ENCODE measurements around the gene MAGEA11.
"Not testable (repeated sequence)": the region's sequence is repeated elsewhere in the genome, so short reads cannot be mapped to it uniquely, and the experiment has no call there.

MAGEA11 gene, protein sequence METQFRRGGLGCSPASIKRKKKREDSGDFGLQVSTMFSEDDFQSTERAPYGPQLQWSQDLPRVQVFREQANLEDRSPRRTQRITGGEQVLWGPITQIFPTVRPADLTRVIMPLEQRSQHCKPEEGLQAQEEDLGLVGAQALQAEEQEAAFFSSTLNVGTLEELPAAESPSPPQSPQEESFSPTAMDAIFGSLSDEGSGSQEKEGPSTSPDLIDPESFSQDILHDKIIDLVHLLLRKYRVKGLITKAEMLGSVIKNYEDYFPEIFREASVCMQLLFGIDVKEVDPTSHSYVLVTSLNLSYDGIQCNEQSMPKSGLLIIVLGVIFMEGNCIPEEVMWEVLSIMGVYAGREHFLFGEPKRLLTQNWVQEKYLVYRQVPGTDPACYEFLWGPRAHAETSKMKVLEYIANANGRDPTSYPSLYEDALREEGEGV

DNA sequence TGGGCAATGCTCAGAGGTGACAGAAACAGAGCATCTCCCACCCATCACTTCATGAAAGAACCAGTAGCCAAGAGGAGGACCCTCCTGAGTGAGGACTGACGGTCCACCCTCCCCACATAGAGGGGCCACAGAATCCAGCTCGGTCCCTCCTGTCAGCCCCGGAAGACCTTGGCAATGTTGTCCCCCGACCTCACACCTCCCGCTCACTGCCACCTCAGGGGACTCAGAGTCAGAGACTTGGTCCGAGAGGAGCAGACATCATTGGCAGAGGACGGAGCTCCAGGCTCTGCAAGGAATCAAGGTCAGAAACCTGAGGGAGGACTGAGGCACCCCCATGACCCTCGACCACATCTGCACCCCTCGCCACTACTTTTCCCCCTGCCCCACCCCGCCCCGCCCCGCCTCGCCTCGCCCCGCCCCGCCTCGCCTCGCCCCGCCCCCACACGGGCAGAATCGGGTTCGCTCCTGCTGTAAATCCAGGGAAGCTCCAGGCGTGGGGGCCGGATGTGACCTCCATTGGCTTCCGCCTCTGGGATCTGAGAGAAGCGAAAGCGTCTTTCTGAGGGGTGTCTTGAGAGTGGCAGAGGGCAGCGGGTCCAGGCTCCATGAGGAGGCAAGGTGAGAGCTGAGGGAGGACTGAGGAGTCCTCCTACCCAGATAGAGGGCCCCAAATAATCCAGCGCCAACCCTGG lies at the start of gene MAGEA11:
MAGEA11 (plus strand) TSS at position 516 of the 692 bp plus-strand sequence. CDS start 1,100 bp downstream, outside the sequence.
- no peak for DNase-seq (ENCODE audit: low spot score)

DNA sequence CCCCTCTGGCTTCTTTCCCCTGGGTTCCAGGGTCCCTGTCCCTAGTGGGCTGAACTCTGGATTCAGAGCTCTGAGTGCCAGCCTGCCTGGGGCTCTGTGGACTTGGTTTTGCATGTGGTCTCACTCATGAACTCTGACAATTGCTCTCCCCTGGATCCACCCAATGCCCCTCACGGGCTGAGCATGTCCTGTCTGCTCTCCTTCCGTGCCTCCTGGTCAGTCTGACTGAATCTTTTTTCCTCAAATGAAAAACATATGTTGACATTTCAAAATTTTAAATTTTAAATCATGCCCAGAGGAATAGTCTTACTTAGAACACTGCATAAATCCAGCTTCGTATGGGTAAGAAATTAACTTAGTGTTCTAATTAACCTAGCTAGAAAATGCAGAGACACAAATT lies 36.8 kb upstream of the MAGEA11 start:
- not testable (repeated sequence) for DNase-seq (ENCODE audit: low spot score)

DNA sequence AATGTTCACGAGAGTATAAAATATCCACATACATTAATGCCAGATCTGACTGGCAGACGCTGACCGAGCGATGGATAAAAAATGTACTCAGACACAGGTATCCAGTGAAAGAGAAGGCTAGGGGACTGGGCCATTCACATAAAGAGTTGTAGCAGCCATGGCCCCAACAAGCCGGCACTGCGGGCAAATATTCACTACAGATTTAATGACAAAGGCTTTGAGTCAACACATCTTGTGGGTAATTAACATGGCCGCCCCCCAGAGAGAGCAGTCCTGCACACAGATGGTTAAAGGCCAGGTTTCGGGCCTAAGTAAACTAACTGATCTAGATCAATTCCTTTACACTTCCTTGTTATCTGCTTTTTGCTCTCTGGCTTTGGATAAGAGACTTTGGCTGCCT lies 36.3 kb upstream of the MAGEA11 start:
- not testable (repeated sequence) for DNase-seq (ENCODE audit: low spot score)

DNA sequence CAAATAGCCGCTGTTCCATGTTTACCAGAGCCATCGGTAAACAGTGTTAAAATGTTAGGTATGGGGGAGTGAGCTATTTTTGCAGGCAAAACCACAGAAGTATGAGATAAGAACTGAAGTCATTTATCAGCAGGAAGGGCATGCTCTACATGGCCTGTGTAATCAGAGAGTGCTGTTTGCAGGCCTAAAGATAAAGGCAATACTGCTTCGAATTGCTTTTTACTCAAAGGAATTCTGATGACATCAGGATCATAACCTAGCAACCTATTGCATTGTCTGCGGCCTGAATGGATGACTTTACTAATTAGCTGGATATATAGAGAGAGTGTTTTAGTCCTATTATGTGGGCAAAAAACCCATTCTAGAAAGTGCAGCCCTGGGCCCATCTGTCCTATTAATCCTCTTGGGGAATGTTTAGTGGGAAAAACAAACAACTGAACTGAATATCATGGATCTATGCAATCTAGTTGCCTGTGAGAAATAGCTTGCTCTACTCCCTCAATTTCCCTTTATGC lies 32.6 kb upstream of the MAGEA11 start:
- DNase-seq (ENCODE audit: low spot score), result not testable (repeated sequence)

DNA sequence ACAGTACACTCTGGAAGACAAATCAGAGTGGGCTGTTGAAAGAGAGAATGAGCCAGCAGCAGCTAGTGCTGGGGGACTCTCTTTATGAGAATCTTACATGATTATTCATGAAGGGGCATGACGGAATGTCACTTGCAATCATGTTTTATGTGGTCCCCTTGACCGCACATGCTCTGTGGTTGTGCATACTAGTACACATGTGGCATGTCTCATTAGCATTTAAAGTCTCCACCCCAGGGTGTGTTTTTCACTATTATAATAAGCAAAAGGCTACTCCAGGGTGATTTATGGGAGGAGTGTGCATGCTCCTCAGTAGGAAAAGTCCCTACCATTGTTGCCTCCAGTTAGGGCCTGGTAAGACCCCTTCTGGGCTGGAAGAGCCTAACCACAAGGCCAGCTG lies 30.7 kb upstream of the MAGEA11 start:
- no peak for DNase-seq (ENCODE audit: low spot score)

DNA sequence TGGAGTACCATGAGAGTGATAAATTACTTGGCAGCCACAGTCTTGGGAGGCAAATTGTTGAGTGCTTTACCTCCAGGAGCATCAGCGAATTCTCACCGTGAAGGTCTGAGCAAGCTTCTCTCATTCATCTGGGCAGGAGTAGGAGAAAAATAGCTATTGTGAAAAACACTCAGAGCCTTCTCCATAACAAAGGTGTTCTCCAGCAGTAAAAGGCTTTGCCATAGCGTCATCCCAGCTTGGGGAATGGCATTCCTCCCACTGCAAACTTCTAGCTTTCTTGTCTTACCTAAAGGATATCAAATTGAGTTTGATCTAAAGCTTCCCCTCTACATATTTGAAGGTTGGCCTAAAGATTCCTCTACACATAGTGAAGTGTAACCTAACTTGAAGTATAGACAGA lies 29.8 kb upstream of the MAGEA11 start:
- DNase-seq (ENCODE audit: low spot score), result no peak

DNA sequence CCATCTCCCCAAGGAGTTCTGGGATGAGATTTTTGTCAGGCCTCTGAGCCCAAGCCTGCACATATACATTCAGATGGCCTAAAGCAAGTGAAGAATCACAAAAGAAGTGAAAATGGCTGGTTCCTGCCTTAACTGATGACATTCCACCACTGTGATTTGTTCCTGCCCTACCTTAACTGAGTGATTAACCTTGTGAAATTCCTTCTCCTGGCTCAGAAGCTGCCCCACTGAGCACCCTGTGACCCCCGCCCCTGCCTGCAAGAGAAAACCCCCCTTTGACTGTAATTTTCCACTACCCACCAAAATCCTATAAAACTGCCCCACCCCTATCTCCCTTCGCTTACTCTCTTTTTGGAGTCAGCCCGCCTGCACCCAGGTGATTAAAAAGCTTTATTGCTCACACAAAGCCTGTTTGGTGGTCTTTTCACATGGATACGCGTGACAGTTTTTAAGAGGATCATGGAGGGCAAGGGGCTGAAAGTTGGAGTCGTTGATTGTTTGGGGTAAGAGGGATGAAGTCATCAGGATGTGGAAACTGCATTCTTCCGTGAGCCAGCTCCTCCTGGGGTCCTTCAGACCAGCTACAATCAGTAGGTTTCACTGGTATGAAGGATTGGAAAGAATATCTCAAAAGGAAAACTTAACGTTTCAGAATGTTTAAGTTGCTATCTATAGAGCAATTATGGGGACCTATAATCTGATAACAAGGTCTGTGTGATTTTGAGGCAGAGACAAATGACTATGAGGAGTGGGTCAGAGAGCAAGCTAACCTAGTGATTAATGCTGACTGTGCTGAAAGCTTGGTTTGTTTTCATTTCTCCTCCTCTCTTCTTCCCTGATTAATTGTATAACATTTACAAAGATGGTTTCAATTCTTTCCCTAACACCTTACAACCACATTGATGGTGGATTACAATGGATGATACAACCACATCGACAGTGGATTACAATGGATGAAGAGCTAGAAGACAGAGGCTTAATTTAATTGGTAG lies 28.6 kb upstream of the MAGEA11 start:
- DNase-seq (ENCODE audit: low spot score), result no peak

DNA sequence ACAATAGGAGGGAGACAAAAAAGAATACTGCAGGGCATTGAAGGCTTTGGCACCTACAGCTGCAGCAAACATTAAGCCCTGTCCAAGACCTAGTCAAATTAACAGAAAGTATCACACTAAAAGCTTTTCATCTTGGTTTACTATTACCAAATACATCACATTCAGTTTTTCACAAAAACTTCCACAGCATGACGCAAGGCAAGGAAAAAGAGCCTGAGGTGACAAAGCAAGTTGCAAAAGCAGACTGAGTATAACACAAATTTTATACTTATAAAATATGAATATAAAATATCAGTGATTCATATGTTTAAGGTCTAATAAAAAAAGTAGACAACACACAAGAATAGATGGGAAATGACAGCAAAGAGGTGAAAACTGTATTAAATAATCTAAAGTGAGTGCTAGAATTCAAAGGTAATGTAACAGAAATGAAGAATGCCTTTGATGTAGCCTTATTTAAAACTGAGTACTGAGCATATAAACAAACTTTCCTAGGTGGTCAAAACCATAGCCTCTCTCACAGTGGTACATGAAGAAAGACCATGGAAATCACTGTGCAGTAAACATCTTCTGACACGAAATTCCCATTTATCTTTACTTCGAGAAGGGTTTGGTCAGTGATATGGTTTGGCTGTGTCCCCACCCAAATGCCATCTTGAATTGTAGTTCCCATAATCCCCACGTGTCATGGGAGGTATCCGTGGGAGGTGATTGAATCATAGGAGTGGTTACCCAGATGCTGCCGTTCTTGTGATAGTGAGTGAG lies 27.7 kb upstream of the MAGEA11 start:
- no peak for DNase-seq (ENCODE audit: low spot score)

DNA sequence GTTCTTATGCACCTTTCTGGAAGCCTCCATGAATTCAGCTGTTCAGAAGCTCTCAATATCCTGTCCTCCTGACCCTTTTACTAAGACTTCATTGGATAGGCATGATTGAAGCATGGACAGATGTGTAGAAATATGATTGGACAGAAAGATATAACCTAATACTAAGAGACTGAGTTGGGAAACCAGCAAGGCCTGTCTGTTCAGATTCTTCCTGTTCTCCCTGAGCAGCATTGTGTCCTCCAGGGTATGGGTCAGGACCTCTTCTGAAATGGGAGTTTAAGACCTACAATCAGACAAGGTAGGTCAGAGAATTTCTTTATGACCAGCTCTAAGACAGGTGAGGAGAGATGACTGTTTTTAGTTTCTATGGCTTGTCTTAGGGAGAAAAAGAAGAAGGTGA lies 23.9 kb upstream of the MAGEA11 start:
- no peak for DNase-seq (ENCODE audit: low spot score)

DNA sequence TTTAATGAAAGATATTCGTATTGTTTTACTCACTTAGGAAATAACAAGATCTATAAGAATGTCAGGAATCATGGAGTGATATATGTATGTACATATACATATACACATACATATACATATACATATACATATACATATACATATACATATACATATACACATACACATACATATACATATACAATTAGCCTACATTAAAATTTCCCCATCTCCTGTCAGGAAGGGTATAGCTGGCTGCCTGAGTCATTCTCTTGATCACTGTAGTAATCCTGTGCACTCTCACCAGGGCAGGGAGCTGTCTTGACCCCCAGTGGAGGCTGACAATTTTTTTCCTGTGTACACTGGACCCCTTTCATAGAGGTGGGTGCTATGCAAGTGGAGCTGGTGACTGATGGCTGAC lies 23.3 kb upstream of the MAGEA11 start:
- DNase-seq (ENCODE audit: low spot score), result no peak

DNA sequence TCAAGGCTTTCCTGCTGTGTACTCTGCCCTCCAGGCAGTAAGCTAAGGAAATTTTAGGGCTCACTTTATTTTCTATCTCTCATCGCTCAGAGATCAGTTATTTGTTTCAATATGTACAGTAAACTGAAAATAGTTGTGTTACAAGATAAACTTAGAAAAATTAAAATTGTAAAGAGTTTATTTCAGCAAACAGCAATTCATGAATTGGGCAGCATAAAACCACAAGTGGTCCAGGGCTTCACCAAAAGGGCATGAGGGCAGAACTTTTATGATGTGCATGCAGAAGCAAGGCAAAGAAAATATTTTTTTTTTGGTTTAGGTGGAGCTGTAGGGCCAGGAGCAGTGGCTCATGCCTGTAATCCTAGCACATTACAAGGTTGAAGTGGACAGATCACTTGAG lies 20.1 kb upstream of the MAGEA11 start:
- no peak for DNase-seq (ENCODE audit: low spot score)

DNA sequence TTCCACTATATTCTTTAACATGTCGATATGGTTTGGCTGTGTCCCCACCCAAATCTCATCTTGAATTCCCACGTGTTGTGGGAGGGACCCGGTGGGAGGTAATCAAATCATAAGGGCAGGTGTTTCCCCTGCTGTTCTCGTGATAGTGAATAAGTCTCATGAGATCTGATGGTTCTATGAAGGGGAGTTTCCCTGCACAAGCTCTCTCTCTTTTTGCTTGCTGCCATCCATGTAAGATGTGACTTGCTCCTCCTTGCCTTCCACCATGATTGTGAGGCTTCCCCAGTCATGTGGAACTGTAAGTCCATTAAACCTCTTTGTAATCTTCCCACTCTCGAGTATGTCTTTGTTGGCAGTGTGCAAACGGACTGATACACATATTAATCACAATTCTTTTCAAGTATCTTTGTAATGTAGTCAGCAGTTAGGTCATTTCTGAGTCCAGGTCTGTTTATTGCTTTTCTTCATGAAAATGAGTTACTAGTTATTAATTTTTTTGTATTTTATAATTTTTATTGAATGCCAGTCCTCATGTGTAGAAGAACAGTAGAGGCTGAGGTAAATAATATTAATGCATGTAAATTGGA lies 19.1 kb upstream of the MAGEA11 start:
- not testable (repeated sequence) for DNase-seq (ENCODE audit: low spot score)

DNA sequence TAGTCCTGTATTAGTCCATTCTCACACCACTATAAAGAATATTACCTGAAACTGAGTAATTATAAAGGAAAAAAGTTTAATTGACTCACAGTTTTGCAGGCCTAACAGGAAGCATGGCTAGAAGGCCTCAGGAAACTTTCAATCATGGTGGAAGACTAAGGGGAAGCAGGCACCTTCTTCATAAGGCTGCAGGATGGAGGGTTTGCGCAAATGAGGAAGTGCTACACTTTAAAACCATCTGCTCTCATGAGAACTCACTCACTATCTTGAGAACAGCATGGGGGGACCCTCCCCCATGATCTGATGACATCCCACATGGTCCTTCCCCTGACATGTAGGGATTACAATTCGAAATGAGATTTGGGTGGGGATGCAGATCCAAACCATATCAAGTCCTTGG lies 12.1 kb upstream of the MAGEA11 start:
- DNase-seq (ENCODE audit: low spot score), result no peak

DNA sequence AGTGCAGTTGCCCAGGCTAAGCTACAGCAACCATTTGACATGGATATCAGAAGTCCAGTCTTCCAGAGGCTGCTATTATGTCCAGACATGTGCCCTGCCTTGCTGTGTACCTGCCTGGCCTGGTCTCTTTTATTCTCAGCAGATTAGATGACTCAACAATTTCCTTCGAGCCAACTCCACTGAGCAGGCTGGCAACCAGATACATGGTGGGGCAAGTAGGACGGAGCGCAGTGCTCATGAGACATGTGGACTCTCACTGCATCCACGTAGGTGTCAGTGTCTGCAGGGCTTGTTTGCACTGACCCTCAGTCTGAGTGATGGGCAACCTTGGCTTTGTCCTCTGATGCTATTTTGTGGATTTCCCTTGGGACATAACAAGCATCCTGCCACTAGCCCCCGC lies 7.2 kb upstream of the MAGEA11 start:
- DNase-seq (ENCODE audit: low spot score), result no peak

DNA sequence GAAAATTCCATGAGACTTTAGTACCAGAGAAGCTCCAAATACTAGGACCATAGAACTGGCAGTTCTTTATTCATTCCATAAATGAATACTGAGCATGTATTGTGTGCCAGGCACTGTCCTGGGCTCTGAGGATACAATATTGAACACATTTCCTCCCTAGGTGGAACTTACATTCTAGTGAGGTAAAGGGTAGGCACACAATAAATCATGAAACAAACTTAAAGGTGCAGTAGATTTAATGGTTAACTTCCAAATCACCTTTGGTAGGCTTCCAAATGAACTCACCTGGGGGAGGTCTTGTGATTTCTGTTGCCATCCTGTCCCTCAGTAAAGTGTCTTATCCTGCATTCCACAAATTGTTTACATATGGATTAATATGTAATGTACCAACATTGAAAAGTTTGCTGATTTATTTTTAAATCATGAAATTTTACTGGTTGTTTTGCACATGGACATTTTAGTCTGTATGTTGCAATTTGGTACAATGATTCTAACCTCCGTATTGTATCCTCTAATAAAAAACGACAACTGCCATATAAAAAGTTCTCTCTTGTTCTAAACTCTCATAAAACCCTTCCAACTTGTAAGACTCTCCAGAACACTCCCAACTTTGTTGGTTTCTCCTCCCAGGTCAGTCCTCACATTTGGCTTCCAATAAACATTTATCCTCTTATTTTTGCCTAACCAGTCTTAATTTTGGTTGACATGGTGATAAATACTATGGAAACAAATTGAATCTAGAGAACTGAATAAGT lies 4.5 kb upstream of the MAGEA11 start:
- DNase-seq (ENCODE audit: low spot score), result no peak

DNA sequence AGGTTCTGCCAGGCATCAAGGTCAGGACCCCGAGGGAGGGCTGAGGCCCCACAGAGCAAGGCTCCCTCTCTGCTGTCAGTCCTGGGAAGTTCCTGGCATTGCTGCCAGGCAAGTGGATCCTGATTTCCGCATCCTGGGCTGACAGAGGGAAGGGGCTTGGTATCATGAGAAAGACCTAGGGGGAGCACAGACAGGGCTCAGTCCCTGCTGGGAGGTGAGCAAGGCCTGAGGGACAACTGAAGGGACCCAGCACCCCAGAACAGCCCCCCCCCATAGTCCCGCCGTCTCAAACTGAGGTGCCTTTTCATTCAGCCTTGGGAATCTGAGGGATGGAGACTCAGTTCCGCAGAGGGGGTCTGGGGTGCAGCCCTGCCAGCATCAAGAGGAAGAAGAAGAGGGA lies 971 bp downstream of the MAGEA11 start:
- DNase-seq (ENCODE audit: low spot score), result no peak

DNA sequence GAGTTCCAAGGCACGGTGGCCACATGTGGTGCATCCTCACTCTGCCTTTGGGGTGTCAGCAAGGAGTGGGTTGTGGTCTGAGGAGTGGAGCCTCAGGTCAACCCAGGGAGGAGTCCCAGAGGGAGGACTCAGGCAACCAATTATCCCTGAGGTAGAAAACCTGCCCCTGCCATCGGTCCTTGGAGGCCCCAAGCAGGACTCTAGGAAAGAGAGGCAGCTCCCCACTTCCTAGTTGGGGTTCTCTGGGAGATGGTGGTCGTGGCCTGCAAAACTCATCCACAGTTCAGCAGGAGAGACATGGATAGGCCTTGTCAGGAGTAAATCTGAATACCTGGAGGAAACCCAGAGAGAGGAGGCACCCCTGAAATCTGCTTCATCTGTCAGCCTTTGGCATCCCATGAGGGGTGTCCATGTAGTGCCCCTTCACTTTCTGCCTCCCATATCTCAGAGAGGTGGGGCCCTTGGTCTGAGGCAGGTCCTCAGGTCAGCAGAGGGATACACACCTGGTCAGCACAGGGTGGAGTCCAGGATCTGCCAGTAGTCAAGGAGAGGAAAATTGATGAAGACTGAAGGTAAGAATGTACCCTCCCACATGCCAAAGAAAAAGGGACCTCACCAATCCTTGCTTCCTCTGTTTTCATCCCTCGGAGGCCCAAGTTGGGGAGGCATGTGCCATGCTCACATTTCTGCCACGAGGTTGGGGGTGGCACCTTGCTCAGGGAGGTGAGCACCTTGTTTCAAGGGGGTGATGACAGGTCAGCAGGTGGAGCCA lies 1.6 kb downstream of the MAGEA11 start:
- no peak for DNase-seq (ENCODE audit: low spot score)

DNA sequence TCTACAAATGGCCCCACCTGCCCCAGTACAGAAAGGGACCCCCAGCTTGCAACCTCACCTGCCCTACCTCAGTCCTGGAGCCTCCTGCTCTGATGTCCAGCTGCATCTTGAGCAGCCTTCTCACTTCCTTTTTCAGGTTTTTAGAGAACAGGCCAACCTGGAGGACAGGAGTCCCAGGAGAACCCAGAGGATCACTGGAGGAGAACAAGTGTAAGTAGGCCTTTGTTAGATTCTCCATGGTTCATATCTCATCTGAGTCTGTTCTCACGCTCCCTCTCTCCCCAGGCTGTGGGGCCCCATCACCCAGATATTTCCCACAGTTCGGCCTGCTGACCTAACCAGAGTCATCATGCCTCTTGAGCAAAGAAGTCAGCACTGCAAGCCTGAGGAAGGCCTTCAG lies 3.6 kb downstream of the MAGEA11 start:
- DNase-seq (ENCODE audit: low spot score), result no peak

DNA sequence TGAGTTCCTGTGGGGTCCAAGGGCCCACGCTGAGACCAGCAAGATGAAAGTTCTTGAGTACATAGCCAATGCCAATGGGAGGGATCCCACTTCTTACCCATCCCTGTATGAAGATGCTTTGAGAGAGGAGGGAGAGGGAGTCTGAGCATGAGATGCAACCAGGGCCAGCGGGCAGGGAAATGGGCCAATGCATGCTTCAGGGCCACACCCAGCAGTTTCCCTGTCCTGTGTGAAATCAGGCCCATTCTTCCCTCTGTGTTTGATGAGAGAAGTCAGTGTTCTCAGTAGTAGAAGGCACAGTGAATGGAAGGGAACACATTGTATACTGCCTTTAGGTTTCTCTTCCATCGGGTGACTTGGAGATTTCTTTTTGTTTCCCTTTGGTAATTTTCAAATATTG lies 4.8 kb downstream of the MAGEA11 start:
- DNase-seq (ENCODE audit: low spot score), result no peak

Data from LoVo (cell line).